ENCODE measurements around the gene VPS13D. TPM values are rescaled to one million over a fixed set of nuclear protein-coding genes. Genes with fewer than 3 reads are reported as not detected.

VPS13D gene
- total and polyA plus RNA-seq, 2 donors (not counting 3 experiments of a cell fraction or from before 2014, with no cell fraction given) = 13.6 to 48.5 TPM

- Histone ChIP-seq H4K20me1 (replicated peaks; ENCODE audit: control insufficient read depth, extremely low read depth, insufficient read depth, low read length) (no peaks in the 10 kb centered on the region), H3K4me3 (replicated peaks in 1 of 3; ENCODE audit: insufficient read depth in 1 of 3, low read depth in 1 of 3, low read length in 3 of 3) (no peak overlapping the region), H3K4me2 (ENCODE audit: insufficient read depth, low read length) (no peak overlapping the region), H3K9ac (replicated peaks; ENCODE audit: extremely low read depth, insufficient read depth, low read length) (no peak overlapping the region), H3K9me3 (replicated peaks; ENCODE audit: control insufficient read depth, insufficient read depth, low read length) (no peaks in the 10 kb centered on the region), H2AFZ (ENCODE audit: low read depth, low read length) (no peak overlapping the region), H3K9me1 (replicated peaks; ENCODE audit: control insufficient read depth, extremely low read depth, insufficient read depth, low read length) (no peaks in the 10 kb centered on the region), H3K27ac (ENCODE audit: insufficient read depth, low read depth, low read length) (no peak overlapping the region), H3K4me1 (ENCODE audit: control insufficient read depth, extremely low read depth, insufficient read depth, low read length) (peaks cover 17% of the 10 kb centered on the region), H3K27me3 (ENCODE audit: control insufficient read depth in 2 of 2, insufficient read depth in 2 of 2, low read length in 2 of 2) (no peaks in the 10 kb centered on the region), H3K79me2 (ENCODE audit: control insufficient read depth, insufficient read depth, low read length) (no peaks in the 10 kb centered on the region), H3K36me3 (ENCODE audit: control insufficient read depth in 2 of 2, extremely low read depth in 1 of 2, insufficient read depth in 2 of 2, low read length in 2 of 2) (no peaks in the 10 kb centered on the region)
- no peak for TF ChIP-seq MYC (IDR thresholded peaks at IDR 0.05; ENCODE audit: low read depth, low read length)
- intact Hi-C loops (cut with micrococcal nuclease) = no loop called here
- no TSS peak for BruUV-seq (replicated peaks)
- ChIA-PET CTCF (interaction anchor here (1.0 to 1.4 kb wide), 4 partner anchors 8 to 191 kb away, joined by 3 to 6 read pairs (median 4); no protein-coding TSS in a partner anchor), POLR2A (no interaction called here)
- dilution Hi-C loops (cut with MboI; ENCODE audit: extremely low pct_ligation_motif_present, low sequenced_read_pairs) = no loop called here
- no peak for FAIRE-seq
- no peak for DNase-seq (ENCODE audit: low read depth, low spot score)
Observed at GRCh38 chr1:12426030-12426429, 196.2 kb downstream of the VPS13D start.

- ChIA-PET POLR2A (no interaction called here), CTCF (no interaction called here)
- FAIRE-seq = no peak
Observed at GRCh38 chr1:12428334-12428733, 198.5 kb downstream of the VPS13D start.

More at GRCh38 chr1:12428334-12428733, 198.5 kb downstream of the VPS13D start:
- H3K4me3 ChIP-seq (replicated peaks in 1 of 3; ENCODE audit: insufficient read depth in 1 of 3, low read depth in 1 of 3, low read length in 3 of 3) = no peak overlapping the region
- H3K9me1 ChIP-seq (replicated peaks; ENCODE audit: control insufficient read depth, extremely low read depth, insufficient read depth, low read length) = no peaks in the 10 kb centered on the region
- H4K20me1 ChIP-seq (replicated peaks; ENCODE audit: control insufficient read depth, extremely low read depth, insufficient read depth, low read length) = no peaks in the 10 kb centered on the region
- peaks cover 23% of the 10 kb centered on the region for H3K4me1 ChIP-seq (ENCODE audit: control insufficient read depth, extremely low read depth, insufficient read depth, low read length)
- BruUV-seq (replicated peaks) = no TSS peak
- no peak overlapping the region for H3K9ac ChIP-seq (replicated peaks; ENCODE audit: extremely low read depth, insufficient read depth, low read length)
- H3K27me3 ChIP-seq (ENCODE audit: control insufficient read depth in 2 of 2, insufficient read depth in 2 of 2, low read length in 2 of 2) = no peaks in the 10 kb centered on the region
- dilution Hi-C loops (cut with MboI; ENCODE audit: extremely low pct_ligation_motif_present, low sequenced_read_pairs) (no loop called here), intact Hi-C loops (cut with micrococcal nuclease) (no loop called here)
- TF ChIP-seq EZH2 (IDR thresholded peaks at IDR 0.05; ENCODE audit: borderline replicate concordance, low read depth, low read length, severe bottlenecking) (no peak), GATA2 (IDR thresholded peaks at IDR 0.05; ENCODE audit: insufficient read depth, insufficient read length, low read depth, low read length) (no peak), JUN (IDR thresholded peaks at IDR 0.05; ENCODE audit: borderline replicate concordance, insufficient read depth, insufficient read length, low read depth) (no peak), MAX (IDR thresholded peaks at IDR 0.05; ENCODE audit: insufficient read depth, insufficient read length) (no peak), FOS (IDR thresholded peaks at IDR 0.05; ENCODE audit: borderline replicate concordance, insufficient read depth, low read length) (no peak), POLR2AphosphoS5 (IDR thresholded peaks at IDR 0.05; ENCODE audit: insufficient read depth, low read depth, low read length) (no peak), CTCF (IDR thresholded peaks at IDR 0.05; ENCODE audit: extremely low read depth in 1 of 2, insufficient read depth in 1 of 2, low read depth in 1 of 2, low read length in 2 of 2) (no peak), MYC (IDR thresholded peaks at IDR 0.05; ENCODE audit: low read depth, low read length) (no peak), POLR2A (IDR thresholded peaks at IDR 0.05; ENCODE audit: low read depth, low read length) (no peak)
- no peak overlapping the region for H3K27ac ChIP-seq (ENCODE audit: insufficient read depth, low read depth, low read length)
- no peak overlapping the region for H3K4me2 ChIP-seq (ENCODE audit: insufficient read depth, low read length)
- H3K9me3 ChIP-seq (replicated peaks; ENCODE audit: control insufficient read depth, insufficient read depth, low read length) = no peaks in the 10 kb centered on the region
- H2AFZ ChIP-seq (ENCODE audit: low read depth, low read length) = no peak overlapping the region
- no peak for DNase-seq (ENCODE audit: low read depth, low spot score)
- H3K36me3 ChIP-seq (ENCODE audit: control insufficient read depth in 2 of 2, extremely low read depth in 1 of 2, insufficient read depth in 2 of 2, low read length in 2 of 2) = no peaks in the 10 kb centered on the region
- no peaks in the 10 kb centered on the region for H3K79me2 ChIP-seq (ENCODE audit: control insufficient read depth, insufficient read depth, low read length)

Data from endothelial cell of umbilical vein (primary cell).